GM23248 (cell line): ENCODE results near the gene POLA1.

Experiments used
- EZH2 ChIP-seq: fragments of 200-600 bp; sonication (generic); IDR thresholded peaks from 2 replicates; pipeline ENCODE4 v1.6.1; 2018; ENCODE audit warnings: antibody characterized with exemption, mild to moderate bottlenecking; ENCODE audit not compliant: insufficient read depth, poor library complexity, severe bottlenecking
- EZH2phosphoT487 ChIP-seq: fragments of 200-600 bp; sonication (generic); IDR thresholded peaks from 2 replicates; pipeline ENCODE4 v1.6.1; 2018; ENCODE audit warnings: antibody characterized with exemption, moderate library complexity, mild to moderate bottlenecking, low read depth; ENCODE audit not compliant: insufficient read depth

DNA sequence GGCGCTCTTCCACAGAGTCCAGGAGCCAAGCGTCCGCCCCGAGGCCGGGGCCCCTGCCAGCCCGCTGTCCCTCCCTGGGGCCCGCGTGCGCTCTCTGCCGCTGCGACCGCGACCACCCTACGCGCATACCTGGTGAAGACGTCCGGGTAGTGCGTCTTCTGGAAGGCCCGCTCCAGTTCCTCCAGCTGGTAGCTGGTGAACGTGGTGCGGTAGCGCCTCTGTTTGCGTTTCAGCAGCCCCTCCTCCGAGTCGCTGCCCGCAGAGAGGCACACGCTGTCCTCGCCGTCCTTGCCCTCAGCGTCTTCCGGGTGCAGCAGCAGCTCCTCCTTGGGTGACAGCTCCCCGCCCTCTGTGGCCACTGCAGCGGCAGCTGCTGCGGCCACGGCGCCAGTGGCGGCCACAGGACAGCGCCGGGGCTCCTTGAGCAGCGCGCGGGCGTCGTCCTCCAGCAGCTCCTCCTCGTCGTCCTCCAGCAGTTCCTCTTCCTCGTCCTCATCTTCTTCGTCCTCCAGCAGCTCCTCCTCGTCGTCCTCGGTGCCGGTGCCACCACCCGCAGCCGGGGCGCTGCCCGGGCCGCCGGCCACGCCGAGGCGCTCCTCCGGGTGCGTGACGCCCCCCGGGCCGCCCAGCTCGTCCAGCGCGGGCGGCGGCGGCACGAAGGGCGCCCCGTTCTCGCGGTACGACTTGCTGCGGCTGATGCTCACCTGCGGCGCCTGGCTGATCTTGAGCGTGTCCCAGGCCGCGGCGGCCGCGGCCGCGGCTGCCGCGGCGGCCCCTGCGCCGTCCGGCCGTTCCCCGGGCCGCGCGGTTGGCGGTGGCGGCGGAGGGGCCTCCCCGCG lies 319.3 kb downstream of the POLA1 start:
- TF ChIP-seq EZH2 (no peak), EZH2phosphoT487 (no peak)
